GM19438 (cell line): ENCODE results near the gene CD79B.
"Not testable (repeated sequence)": the region's sequence is repeated elsewhere in the genome, so short reads cannot be mapped to it uniquely, and the experiment has no call there.

Experiments
- ATAC-seq: cut with Tn5 transposase; IDR thresholded peaks from one replicate; pipeline ENCODE4 v1.9.1; 2021; ENCODE audit warnings: low read depth; ENCODE audit not compliant: unreplicated experiment

CD79B gene

DNA sequence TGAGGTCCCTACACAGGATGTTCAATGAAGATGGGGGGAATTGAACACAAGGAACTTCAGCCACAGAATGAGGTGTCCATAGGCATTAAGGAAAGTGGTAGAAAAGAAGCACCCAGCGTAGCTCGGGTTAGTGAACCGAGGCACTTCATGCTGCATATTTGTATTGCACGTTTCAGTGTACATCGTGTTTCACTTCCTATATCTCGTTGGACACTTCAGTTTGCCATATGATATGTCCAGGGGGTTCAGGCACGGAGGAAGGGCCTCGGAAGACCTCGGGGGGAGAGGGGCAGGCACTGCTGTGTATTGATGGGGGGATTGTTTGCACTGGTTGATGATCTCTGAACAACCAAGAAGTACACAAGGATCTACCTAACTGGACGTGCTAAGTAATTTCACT is 16.4 kb downstream of the CD79B start:
- not testable (repeated sequence) for ATAC-seq

DNA sequence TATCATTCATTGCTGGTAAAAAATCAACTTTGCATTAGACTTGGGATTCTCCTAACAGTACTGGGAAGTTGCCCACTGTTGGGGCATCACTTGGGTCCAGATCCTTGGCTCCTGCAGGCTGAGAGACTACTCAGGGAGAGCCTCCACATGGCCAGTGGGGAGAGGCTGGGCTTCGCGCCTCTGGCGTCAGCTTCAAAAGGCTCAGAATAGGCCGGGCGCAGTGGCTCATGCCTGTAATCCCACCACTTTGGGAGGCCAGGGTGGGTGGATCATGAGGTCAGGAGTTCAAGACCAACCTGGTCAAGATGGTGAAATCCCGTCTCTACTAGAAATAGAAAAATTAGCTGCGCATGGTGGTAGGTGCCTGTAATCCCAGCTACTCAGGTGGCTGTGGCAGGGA is 17.7 kb downstream of the CD79B start:
- no peak for ATAC-seq

DNA sequence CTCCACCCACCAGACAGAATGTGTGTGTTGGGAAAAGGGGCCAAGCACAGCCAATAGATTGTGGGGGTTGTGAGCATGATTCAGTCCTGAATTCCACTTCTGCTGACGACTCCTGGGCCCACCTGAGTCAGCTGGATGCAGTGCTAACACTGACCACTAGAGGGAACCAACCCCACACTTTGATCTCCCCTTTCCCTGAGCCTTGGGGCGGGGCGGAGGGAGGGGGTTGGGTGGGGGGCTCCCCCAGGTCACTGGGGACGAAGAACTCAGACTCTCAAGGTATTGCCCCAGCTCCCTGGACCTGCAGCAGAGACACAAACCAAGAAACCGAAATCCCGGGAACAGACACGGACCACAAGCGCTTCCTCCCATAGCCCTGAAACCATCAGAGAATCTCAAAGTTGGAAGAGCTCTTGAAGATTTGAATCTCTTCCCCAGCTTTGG is 20.5 kb downstream of the CD79B start:
- no peak for ATAC-seq

DNA sequence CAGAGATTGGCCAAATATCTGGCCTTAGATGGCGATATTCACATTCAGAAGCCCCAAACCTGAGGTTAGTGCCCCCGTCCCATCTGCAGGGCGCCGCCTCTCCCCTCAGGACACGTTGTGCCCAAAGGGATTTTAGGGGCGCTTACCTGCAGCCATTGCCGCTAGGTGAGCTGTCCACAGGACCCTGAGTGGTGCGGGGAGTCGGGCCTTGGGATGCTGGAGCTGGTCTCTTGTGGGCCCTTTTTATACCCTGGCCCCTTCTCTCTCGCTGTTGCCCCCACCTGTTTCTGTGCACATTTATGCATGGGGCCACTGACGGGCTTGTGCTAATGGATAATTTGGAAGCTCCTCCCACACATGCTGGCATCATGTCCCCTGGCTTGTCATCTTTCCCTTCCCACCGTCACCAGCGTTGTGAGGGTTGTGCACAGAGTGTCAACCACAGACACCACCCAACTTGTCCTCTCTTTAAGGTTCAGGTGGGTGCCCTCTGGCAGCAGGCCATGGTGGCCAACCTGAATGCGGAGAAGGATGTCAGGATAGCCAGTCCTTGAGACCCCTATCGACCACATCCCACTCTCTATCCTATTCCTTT is 21.0 kb downstream of the CD79B start, which contains the start of gene CSHL1:
Gene CSHL1 (minus strand): TSS at position 218 of the 595 bp plus-strand sequence. CDS start 62 bp downstream, at position 156.
- no peak for ATAC-seq

DNA sequence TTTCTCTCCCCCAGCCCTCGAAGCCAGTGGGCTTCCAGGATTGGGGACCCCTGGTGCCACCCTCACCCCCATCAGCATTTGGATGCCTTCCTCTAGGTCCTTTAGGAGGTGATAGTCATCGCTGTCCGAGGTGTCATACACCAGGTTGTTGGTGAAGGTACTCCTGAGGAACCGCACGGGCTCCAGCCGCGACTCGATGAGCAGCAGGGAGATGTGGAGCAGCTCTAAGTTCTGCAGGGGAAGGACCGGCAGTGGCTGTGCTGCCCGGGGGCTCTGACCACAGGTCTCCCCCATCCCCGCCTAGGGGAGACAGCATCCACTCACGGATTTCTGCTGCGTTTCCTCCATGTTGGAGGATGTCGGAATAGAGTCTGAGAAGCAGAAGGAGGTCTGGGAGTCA is 22.0 kb downstream of the CD79B start:
- ATAC-seq: no peak

DNA sequence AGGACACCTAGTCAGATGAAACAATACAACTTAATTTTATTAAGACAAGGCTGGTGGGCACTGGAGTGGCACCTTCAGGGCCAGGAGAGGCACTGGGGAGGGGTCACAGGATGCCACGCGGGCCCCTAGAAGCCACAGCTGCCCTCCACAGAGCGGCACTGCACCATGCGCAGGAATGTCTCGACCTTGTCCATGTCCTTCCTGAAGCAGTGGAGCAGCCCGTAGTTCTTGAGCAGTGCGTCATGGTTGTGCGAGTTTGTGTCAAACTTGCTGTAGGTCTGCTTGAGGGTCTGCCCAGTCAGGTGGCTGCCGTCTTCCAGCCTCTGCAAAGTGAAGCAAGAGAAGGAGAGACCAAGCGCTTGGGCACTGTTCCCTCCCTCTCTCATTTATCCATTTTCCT is 22.5 kb downstream of the CD79B start:
- ATAC-seq: not testable (repeated sequence)

DNA sequence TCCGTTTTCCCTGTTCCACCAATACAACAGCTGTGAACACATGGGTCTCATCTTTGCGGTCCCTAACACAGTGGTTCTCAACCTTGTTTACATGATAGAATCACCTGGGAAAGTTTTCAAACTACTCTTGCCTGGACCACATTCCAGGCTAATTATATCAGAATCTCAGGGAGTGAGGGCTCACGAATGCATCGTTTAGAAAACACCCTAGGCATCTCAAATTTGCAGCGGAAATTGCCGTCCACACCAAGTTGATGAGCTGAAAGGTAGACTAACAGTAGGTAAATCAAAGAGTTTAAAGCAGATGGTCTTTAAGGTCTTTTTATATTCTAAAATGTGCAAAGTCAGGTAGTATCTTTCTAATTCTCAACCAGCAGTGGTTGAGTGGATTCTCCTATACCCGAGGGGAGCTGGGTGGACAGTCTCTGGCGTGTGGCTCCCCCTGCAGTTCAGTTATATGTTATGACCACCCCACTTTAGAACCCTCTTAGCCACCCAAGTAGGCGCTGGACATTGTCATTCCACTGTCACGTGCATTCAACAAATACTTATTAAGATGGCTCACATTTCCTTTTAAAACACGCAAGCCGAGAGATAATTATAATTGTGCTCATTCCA is 24.9 kb downstream of the CD79B start:
- ATAC-seq: not testable (repeated sequence)

DNA sequence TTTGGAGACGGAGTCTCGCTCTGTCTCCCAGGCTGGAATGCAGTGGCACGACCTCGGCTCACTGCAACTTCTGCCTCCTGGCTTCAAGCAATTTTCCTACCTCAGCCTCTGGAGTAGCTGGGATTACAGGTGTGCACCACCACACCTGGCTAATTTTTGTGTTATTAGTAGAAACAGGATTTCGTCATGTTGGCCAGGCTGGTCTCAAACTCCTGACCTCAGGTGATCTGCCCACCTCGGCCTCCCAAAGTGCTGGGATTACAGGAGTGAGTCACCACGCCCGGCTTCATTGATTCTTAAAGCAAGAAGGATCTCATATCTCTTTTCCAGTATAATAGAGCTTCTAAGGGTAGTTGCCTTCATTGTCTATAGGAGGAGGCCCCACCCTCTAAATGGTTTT is 27.3 kb downstream of the CD79B start:
- ATAC-seq: not testable (repeated sequence)

DNA sequence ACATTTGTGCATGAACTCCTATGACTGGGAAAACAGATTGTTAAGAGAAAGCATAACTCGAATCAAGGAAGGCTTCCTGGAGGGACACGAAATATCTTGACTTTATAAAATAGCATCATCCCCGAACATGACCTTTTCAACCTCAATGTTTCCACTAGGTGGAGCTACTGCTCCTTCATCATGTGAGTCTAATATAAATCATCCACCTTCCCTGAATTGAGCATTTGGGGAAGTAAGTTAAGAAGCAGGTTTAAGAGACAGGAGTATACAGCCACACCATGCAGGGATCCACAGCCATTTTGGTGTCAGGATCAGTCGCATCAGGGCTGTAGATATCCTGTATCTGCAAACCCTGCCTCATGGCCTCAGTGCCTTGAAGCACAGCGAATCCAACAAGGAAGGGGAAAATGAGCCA is 28.3 kb downstream of the CD79B start:
- not testable (repeated sequence) for ATAC-seq

DNA sequence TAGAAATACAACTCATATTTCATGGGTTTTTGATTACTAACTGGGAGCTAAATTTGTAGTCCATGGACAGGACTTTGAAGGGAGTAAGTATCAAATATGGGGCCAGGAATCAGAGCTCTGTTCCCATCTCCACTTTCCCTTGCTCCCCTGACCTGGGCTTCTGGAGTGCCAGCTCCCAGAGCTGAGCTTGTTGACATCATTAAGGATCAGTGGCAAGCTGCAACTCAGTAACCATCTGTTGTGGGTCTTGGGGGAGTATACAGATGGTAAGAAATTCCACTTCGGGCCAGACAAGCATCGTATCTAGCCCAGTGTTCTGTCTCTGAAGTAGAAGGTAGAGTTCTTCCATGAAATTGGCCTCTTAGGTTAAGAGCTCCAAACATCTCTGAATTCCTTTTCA is 30.2 kb downstream of the CD79B start:
- not testable (repeated sequence) for ATAC-seq

DNA sequence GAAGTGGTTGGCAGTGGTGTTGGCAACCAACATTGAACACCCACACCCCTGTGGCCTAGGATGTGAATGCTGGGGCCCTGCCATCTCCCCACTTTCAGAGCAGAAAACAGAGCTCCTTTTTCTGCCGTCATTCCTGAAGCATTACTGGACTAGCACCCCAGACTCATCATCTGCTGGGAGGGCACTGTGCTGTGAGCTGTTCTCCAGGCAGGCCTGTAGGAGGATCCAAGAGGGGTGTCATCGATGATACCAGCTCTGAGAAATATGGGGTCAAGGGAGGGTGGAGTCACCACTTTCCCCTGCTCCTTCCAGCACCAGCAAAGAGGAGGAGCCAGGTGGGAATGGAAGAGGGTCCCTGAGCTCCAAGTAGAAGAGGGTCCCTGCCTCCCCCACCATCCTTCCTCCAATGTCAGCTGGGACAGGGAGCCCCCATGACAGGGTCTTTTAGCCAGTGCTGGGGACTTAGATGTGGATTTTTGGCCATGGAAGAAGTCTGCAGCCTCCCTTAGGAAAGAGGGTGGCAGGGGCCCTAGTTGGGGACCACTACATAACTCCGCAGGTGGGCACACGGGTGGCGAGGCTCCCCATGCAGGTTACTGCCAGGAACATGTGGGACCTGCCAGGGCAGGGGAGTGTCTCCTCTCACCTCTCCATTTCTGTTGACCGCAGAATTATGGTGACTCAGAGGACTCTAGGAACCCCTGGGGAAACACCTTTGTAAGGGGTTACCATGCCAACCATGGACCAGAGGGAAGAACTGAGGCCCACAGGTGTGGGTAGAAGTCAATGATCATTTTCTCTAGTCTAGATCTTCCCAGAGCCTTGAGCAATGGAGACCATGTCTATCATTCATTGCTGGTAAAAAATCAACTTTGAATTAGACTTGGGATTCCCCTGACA is 33.0 kb downstream of the CD79B start:
- not testable (repeated sequence) for ATAC-seq

DNA sequence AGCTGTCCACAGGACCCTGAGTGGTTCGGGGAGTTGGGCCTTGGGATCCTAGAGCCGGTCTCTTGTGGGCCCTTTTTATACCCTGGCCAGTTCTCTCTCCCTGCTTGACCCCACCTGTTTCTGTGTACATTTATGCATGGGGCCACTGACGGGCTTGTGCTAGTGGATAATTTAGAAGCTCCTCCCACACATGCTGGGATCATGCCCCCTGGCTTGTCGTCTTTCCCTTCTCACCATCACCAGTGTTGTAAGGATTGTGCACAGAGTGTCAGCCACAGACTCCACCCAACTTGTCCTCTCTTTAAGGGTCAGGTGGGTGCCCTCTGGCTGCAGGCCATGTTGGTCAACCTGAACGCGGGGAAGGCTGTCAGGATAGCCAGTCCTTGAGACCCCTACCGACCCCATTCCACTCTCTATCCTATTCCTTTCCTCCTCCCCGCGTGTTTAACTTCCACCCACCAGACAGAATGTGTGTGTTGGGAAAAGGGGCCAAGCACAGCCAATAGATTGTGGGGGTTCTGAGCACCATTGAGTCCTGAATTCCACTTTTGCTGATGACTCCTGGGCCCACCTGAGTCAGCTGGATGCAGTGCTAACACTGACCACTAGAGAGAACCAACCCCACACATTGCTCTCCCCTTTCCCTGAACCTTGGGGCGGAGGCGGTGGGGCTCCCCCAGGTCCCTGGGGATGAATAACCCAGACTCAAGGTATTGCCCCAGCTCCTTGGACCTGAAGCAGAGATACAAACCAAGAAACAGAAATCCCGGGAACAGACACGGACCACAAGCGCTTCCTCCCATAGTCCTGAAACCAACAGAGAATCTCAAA is 35.4 kb downstream of the CD79B start, which contains the start of gene CSH1:
Gene CSH1 (minus strand): TSS at position 51 of the 831 bp plus-strand sequence. CDS start 63 bp downstream, outside the sequence.
- not testable (repeated sequence) for ATAC-seq

DNA sequence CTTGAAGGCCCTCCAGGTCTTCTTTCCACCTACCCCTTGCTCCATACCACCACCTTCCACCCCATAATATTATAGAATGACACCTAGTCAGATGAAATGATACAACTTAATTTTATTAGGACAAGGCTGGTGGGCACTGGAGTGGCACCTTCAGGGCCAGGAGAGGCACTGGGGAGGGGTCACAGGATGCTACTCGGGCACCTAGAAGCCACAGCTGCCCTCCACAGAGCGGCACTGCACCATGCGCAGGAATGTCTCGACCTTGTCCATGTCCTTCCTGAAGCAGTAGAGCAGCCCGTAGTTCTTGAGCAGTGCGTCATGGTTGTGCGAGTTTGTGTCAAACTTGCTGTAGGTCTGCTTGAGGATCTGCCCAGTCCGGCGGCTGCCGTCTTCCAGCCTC is 37.3 kb downstream of the CD79B start:
- not testable (repeated sequence) for ATAC-seq

DNA sequence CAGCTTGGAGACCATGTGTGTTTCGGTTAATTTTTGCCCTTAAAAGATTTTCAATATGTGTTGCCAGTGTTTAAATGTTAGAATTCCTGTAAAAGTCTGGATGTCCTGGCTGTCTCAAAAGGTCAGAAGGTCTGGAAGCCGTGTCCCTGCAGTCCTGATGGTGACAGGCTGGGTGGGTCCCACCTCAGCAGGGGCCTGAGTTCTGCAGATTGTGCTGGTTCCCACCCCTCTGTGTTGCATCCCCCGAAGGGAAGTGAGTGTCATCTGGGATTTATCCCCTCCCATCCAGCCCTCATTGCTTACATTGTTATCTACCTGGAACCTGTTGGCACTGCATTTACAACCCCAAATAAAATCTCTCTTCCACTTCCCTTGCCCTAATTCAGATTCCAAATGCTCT is 38.1 kb downstream of the CD79B start:
- ATAC-seq: not testable (repeated sequence)

DNA sequence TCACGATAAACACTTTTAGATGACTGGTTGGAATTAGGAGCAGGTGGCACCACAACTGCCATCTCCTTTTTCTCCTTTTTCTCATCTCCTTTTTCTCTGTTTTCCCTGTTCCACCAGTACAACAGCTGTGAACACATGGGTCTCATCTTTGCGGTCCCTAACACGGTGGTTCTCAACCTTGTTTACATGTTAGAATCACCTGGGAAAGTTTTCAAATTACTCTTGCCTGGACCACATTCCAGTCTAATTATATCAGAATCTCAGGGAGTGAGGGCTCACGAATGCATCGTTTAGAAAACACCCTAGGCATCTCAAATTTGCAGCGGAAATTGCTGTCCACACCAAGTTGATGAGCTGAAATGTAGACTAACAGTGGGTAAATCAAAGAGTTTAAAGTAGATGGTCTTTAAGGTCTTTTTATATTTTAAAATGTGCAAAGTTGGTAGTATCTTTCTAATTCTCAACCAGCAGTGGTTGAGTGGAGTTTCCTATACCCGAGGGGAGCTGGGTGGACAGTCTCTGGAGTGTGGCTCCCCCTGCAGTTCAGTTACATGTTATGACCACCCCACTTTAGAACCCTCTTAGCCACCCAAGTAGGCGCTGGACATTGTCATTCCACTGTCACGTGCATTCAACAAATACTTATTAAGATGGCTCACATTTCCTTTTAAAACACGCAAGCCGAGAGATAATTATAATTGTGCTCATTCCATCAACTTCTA is 39.7 kb downstream of the CD79B start:
- not testable (repeated sequence) for ATAC-seq

DNA sequence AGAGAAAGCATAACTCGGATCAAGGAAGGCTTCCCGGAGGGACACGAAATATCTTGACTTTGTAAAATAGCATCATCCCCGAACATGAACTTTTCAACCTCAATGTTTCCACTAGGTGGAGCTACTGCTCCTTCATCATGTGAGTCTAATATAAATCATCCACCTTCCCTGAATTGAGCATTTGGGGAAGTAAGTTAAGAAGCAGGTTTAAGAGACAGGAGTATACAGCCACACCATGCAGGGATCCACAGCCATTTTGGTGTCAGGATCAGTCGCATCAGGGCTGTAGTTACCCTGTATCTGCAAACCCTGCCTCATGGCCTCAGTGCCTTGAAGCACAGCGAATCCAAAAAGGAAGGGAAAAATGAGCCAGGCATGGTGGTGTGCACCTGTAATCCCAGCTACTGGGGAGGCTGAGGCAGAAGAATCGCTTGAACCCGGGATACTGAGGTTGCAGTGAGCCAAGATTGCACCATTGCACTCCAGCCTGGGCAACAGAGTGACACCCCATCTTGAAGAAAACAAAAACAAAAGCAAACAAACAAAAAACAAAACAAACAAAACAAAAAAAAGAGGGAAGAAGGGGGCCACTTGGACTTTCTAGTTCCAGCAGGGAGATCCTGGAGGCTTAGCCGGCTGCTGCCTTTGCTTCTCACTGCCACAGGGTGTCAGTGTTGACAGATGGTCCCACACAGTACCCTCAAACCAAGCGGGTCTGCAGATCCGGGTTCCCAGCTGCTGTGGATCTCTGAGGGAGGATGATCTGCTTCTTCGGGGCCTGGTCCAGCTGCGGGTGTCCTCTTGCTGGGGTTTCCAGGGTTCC is 42.9 kb downstream of the CD79B start:
- ATAC-seq: not testable (repeated sequence)

DNA sequence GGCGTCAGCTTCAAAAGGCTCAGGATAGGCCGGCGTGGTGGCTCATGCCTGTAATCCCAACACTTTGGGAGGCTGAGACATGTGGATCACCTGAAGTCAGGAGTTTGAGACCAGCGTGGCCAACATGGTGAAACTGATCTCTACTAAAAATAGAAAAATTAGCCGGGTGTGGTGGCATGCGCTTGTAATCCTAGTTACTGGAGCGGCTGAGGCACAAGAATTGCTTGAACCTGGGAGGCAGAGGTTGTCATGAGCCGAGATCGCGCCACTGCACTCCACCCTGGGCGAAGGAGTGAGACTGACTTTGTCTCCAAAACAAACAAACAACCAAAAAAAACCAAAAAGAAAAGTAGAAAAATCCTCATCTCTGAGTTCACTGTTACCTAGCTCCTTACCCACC is 47.0 kb downstream of the CD79B start:
- not testable (repeated sequence) for ATAC-seq

DNA sequence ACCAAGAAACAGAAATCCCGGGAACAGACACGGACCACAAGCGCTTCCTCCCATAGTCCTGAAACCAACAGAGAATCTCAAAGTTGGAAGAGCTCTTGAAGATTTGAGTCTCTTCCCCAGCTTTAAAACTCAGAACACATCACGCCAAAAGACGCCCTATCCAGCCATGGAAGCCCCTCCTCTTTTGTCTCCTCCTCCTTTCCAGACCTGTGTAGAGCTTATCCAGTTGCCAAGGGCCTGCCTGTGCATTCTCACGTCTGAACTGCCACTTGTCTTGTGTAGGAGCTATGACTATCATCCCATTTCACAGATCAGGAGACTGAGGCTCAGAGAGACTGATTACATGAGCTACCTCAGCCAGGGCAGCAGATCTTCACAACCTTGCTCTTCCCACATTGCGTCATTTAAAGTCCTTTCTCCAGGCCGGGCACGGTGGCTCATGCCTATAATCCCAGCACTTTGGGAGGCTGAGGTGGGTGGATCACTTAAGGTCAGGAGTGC is 49.5 kb downstream of the CD79B start:
- not testable (repeated sequence) for ATAC-seq
